K562 (cell line): ENCODE data around the gene COL21A1. TPM values are rescaled to one million over a fixed set of nuclear protein-coding genes. Genes with fewer than 3 reads are reported as not detected.

Experiments used
- ATAC-seq: fragments of 200-7000 bp; cut with Tn5 transposase; 3 replicates; pipeline ENCODE4 v1.9.1; 2020; ENCODE audit warnings: moderate library complexity
- BruUV-seq: library from RNA; stranded (reverse); fragments of 400-500 nt; replicated peaks from 2 replicates; lab custom pipeline; 2021; lab: Mats Ljungman, UMichigan
- CTCF ChIA-PET: fragments of 300-600 bp; formaldehyde crosslinking; extraction: SDS; loops from one replicate; lab custom pipeline; 2021; ENCODE audit warnings: low intra/inter-chr PET ratio; lab: Yijun Ruan, JAX
- POLR2A ChIA-PET: fragments of 300-600, 350-650 bp; sonication (Branson Sonifier 250); formaldehyde crosslinking; extraction: SDS; loops from one replicate; lab custom pipeline; 2021; ENCODE audit warnings: antibody characterized with exemption, inconsistent platforms; lab: Yijun Ruan, JAX
- DNase-seq, 4 experiments: peaks; one replicate each; pipeline versions ENCODE4 v3.0.0 to v3.0.0-alpha.2; 2011 to 2018; ENCODE audit warnings: low spot score in 3 of 4, mixed read lengths in 3 of 4; ENCODE audit errors: extremely low read depth in 1 of 4
- FAIRE-seq: peaks from 2 replicates; lab custom pipeline; 2011; peaks lifted over from hg19 to GRCh38; lab: Jason Lieb, UNC
- H2AFZ ChIP-seq: 2 replicates; pipeline ENCODE4 v1.6.0; 2011; ENCODE audit warnings: low read depth, low read length, control low read depth, inconsistent platforms
- H3K27ac ChIP-seq: fragments of 200-600 bp; 3 replicates; pipeline ENCODE4 v1.8.0; 2011; ENCODE audit warnings: low read depth, mild to moderate bottlenecking, control low read depth, inconsistent platforms, low read length, moderate library complexity, mixed read lengths; ENCODE audit errors: extremely low read depth
- H3K27me3 ChIP-seq, 2 experiments: fragments of 300-600 bp in 1 of 2; 2 replicates in 1 of 2; 3 replicates in 1 of 2; pipeline versions ENCODE4 v1.6.0 to v1.8.0; 2011; ENCODE audit warnings: inconsistent platforms in 2 of 2, low read length in 2 of 2, mild to moderate bottlenecking in 1 of 2, mixed read lengths in 1 of 2, moderate library complexity in 1 of 2; ENCODE audit not compliant: control insufficient read depth in 2 of 2, insufficient read depth in 2 of 2
- H3K36me3 ChIP-seq: fragments of 300-600 bp; 3 replicates; pipeline ENCODE4 v1.8.0; 2011; ENCODE audit warnings: mild to moderate bottlenecking, low read length, inconsistent platforms; ENCODE audit not compliant: control insufficient read depth, insufficient read depth
- H3K4me1 ChIP-seq, 2 experiments: fragments of 200-600 bp in 1 of 2; replicated peaks in 1 of 2; 2 replicates in 1 of 2; 3 replicates in 1 of 2; pipeline versions ENCODE4 v1.5.1 to v1.8.0; 2011; ENCODE audit warnings: inconsistent platforms in 2 of 2, low read length in 2 of 2, mild to moderate bottlenecking in 1 of 2, mixed read lengths in 1 of 2, moderate library complexity in 1 of 2; ENCODE audit not compliant: control insufficient read depth in 2 of 2, insufficient read depth in 2 of 2
- H3K4me2 ChIP-seq: 2 replicates; pipeline ENCODE4 v1.6.1; 2011; ENCODE audit warnings: low read length, control low read depth, inconsistent platforms, mixed read lengths; ENCODE audit not compliant: insufficient read depth
- H3K4me3 ChIP-seq: fragments of 200-600 bp; sonication (generic), shearing (Covaris generic); 2 replicates; pipeline ENCODE4 v1.5.1; 2016; ENCODE audit warnings: control low read depth, inconsistent platforms
- H3K79me2 ChIP-seq: fragments of 200-600 bp; 3 replicates; pipeline ENCODE4 v1.8.0; 2011; ENCODE audit warnings: low read length, inconsistent platforms; ENCODE audit not compliant: control insufficient read depth, insufficient read depth
- H3K9ac ChIP-seq, 2 experiments: 2 replicates each; pipeline versions ENCODE4 v1.6.0 to v1.6.1; 2011; ENCODE audit warnings: low read depth in 2 of 2, low read length in 2 of 2, control low read depth in 1 of 2, inconsistent platforms in 1 of 2, mild to moderate bottlenecking in 1 of 2, mixed read lengths in 1 of 2; ENCODE audit not compliant: insufficient read depth in 1 of 2
- H3K9me1 ChIP-seq: one replicate; pipeline ENCODE4 v1.6.0; 2011; ENCODE audit warnings: inconsistent platforms, mild to moderate bottlenecking, low read length, moderate library complexity; ENCODE audit not compliant: control insufficient read depth, insufficient read depth
- H3K9me3 ChIP-seq: replicated peaks from 2 replicates; pipeline ENCODE4 v1.5.1; 2011; ENCODE audit warnings: low read depth, low read length, inconsistent platforms; ENCODE audit not compliant: control insufficient read depth, insufficient read depth
- H4K20me1 ChIP-seq: replicated peaks from 2 replicates; pipeline ENCODE4 v1.6.1; 2011; ENCODE audit warnings: low read length, inconsistent platforms, mixed read lengths; ENCODE audit not compliant: control insufficient read depth, insufficient read depth
- CTBP1 ChIP-seq: fragments of 450-650 bp; IDR thresholded peaks from 2 replicates; pipeline ENCODE4 v1.6.1; 2016; ENCODE audit warnings: borderline replicate concordance
- FOXK2 ChIP-seq, 2 experiments: fragments of 450-650 bp; IDR thresholded peaks in 1 of 2; conservative IDR thresholded peaks in 1 of 2; 2 replicates each; pipeline ENCODE4 v1.6.1; 2016; ENCODE audit warnings: low read depth in 2 of 2, mild to moderate bottlenecking in 1 of 2
- HMGN3 ChIP-seq: IDR thresholded peaks from 2 replicates; pipeline ENCODE4 v1.6.1; 2011; ENCODE audit warnings: borderline replicate concordance, low read depth, mild to moderate bottlenecking, mixed read lengths, low read length; ENCODE audit not compliant: insufficient read length; ENCODE audit errors: extremely low read depth
- MAFK ChIP-seq: IDR thresholded peaks from 2 replicates; pipeline ENCODE4 v1.6.1; 2011; ENCODE audit warnings: low read length, improper control_type of control experiment
- MIER1 ChIP-seq: fragments of 450-650 bp; IDR thresholded peaks from 2 replicates; pipeline ENCODE4 v1.6.1; 2016; ENCODE audit warnings: antibody characterized with exemption, mild to moderate bottlenecking, low read depth
- MYBL2 ChIP-seq, 2 experiments: fragments of 450-650 bp in 1 of 2; sonication (generic) in 1 of 2; formaldehyde crosslinking in 1 of 2; IDR thresholded peaks; 2 replicates each; pipeline versions ENCODE4 v1.6.1 to v1.8.1; 2017 to 2022; ENCODE audit warnings: borderline replicate concordance in 1 of 2, inconsistent platforms in 1 of 2, low read depth in 1 of 2, mild to moderate bottlenecking in 1 of 2, missing genetic modification reagents in 1 of 2, moderate library complexity in 1 of 2
- NR2C2 ChIP-seq, 2 experiments: fragments of 200-800 bp in 1 of 2; sonication (Bioruptor generic) in 1 of 2; sonication (generic) in 1 of 2; formaldehyde crosslinking in 1 of 2; IDR thresholded peaks; 2 replicates each; pipeline versions ENCODE4 v1.6.1 to v1.8.0; 2016 to 2022; ENCODE audit warnings: mild to moderate bottlenecking in 1 of 2, missing compliant biosample characterization in 1 of 2, missing genetic modification characterization in 1 of 2, missing genetic modification reagents in 1 of 2
- POU5F1 ChIP-seq: fragments of 150-350 bp; IDR thresholded peaks from 2 replicates; pipeline ENCODE4 v1.6.1; 2014; ENCODE audit warnings: borderline replicate concordance, low read length, low read depth, mild to moderate bottlenecking; ENCODE audit not compliant: partially characterized antibody
- SIX5 ChIP-seq, 2 experiments: IDR thresholded peaks; 2 replicates each; pipeline ENCODE4 v1.6.1; 2011; ENCODE audit warnings: low read length in 2 of 2, borderline replicate concordance in 1 of 2, low read depth in 1 of 2, mild to moderate bottlenecking in 1 of 2, moderate library complexity in 1 of 2; ENCODE audit not compliant: insufficient read depth in 1 of 2
- SP2 ChIP-seq: IDR thresholded peaks from 2 replicates; pipeline ENCODE4 v1.6.1; 2011; ENCODE audit warnings: mild to moderate bottlenecking, low read depth, low read length, moderate library complexity; ENCODE audit not compliant: poor library complexity, severe bottlenecking; ENCODE audit errors: extremely low read depth
- XRCC3 ChIP-seq: fragments of 450-650 bp; IDR thresholded peaks from 2 replicates; pipeline ENCODE4 v1.6.1; 2017; ENCODE audit warnings: mild to moderate bottlenecking, moderate library complexity
- ZNF347 ChIP-seq: fragments of 450-650 bp; formaldehyde crosslinking; IDR thresholded peaks from 2 replicates; pipeline ENCODE4 v1.4.0; 2020; ENCODE audit warnings: low read depth, mild to moderate bottlenecking, moderate library complexity
- ZNF76 ChIP-seq: fragments of 250-450 bp; sonication (Bioruptor Pico); IDR thresholded peaks from 2 replicates; pipeline ENCODE4 v1.4.0; 2020; ENCODE audit warnings: mild to moderate bottlenecking, moderate library complexity, borderline replicate concordance
- ZNF830 ChIP-seq: fragments of 250-450 bp; sonication (Bioruptor Pico); IDR thresholded peaks from 2 replicates; pipeline ENCODE4 v1.5.0; 2021; ENCODE audit warnings: mild to moderate bottlenecking
- WGBS: fragments of 100-300 bp; shearing (Covaris generic); methylation state at CpG from one replicate; pipeline ENCODE4 v1.1.6; 2016; ENCODE audit warnings: low coverage, mixed read lengths; ENCODE audit not compliant: insufficient coverage; ENCODE audit errors: missing lambda C conversion rate; 5-methylcytosine and 5-hydroxymethylcytosine counted together
- in situ Hi-C: fragments of 300-500 bp; cut with MboI; formaldehyde crosslinking; loops from 4 replicates; pipeline ENCODE4 v1.15.0; 2018; ENCODE audit warnings: inconsistent platforms, mixed read lengths
- intact Hi-C: fragments of 100-400 bp; cut with micrococcal nuclease; formaldehyde crosslinking; loops from 2 replicates; pipeline ENCODE4 v1.14.2; 2022
- polyA plus RNA-seq, 8 experiments: library from polyadenylated mRNA; depleted of rRNA in 4 of 8; stranded (reverse) in 5 of 8; unstranded in 3 of 8; fragments of >200 nt; fragmentation: Nextera tagmentation in 2 of 8; fragmentation: Illumina TruSeq in 1 of 8; extraction: Ambion mirVana in 2 of 8; extraction: Trizol in 1 of 8; gene quantifications; 2 replicates each; pipeline versions ENCODE4 v1.2.1 to v1.2.3, GENCODE V29; 2011 to 2014; ENCODE audit warnings: inconsistent platforms in 1 of 8, missing spikeins in 1 of 8
- total RNA-seq, 7 experiments: library from RNA; depleted of rRNA in 6 of 7; stranded (reverse); fragments of >200 nt in 6 of 7; fragmentation: Illumina TruSeq in 2 of 7; extraction: Trizol in 2 of 7; gene quantifications; 2 replicates each; pipeline versions ENCODE4 v1.2.1 to v1.2.3, GENCODE V29; 2011 to 2021; ENCODE audit warnings: low replicate concordance in 1 of 7
- TF ChIP-seq, protein P1 (sequence below): fragments of 450-650 bp; IDR thresholded peaks from 2 replicates; pipeline ENCODE4 v1.6.1; 2016; ENCODE audit warnings: antibody characterized with exemption
- TF ChIP-seq, protein P2 (sequence below): sonication (generic); formaldehyde crosslinking; IDR thresholded peaks from 2 replicates; pipeline ENCODE4 v1.8.1; 2023; ENCODE audit warnings: mild to moderate bottlenecking, missing genetic modification reagents

Gene COL21A1
- total and polyA plus RNA-seq, 9 of the 15 experiments (the other 6 are each of a cell fraction or from before 2014, with no cell fraction given) = 0.03 to 0.76 (median 0.25) TPM

DNA sequence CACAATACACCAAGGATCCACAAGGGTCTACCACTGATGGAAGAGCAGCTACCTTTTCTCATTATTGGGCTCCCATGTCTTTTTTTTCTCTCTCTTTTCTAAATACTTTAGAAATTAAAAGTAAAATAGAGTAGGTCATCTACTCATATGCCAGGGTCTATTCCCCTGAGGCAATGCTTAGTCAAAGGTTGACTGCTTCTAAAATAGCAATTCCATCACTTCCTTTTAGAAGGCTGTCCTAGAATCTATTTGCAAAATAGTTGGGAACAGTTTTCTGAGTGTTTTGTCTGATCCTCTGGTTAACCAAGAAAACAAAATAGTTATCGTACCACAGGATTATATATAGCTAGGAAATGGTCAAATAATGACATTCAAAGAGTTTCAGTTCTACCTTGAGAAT, 174.1 kb downstream of the COL21A1 start:
- no peak overlapping the region for H3K4me2 ChIP-seq
- no peak for ATAC-seq
- TF ChIP-seq MAFK (no peak), POU5F1 (no peak), ZNF830 (CRISPR knock-in tag) (no peak), FOXK2 (conservative IDR thresholded peaks at IDR 0.05 in 1 of 2, IDR thresholded peaks at IDR 0.05 in 1 of 2; ENCODE audit: low read depth in 2 of 2) (no peak), MIER1 (no peak), HMGN3 (no peak), SP2 (no peak), SIX5 (IDR thresholded peaks at IDR 0.05; ENCODE audit: borderline replicate concordance in 1 of 2, insufficient read depth in 1 of 2, low read depth in 1 of 2, low read length in 2 of 2) (no peak), ZNF347 (no peak), CTBP1 (no peak), XRCC3 (no peak), ZNF76 (CRISPR knock-in tag) (no peak), NR2C2 (CRISPR knock-in tag; IDR thresholded peaks at IDR 0.05) (no peak), NR2C2 (tag; IDR thresholded peaks at IDR 0.05) (no peak), MYBL2 (IDR thresholded peaks at IDR 0.05; ENCODE audit: low read depth) (no peak), MYBL2 (CRISPR knock-in tag; IDR thresholded peaks at IDR 0.05; ENCODE audit: borderline replicate concordance) (no peak)
- TF ChIP-seq, protein P1, sequence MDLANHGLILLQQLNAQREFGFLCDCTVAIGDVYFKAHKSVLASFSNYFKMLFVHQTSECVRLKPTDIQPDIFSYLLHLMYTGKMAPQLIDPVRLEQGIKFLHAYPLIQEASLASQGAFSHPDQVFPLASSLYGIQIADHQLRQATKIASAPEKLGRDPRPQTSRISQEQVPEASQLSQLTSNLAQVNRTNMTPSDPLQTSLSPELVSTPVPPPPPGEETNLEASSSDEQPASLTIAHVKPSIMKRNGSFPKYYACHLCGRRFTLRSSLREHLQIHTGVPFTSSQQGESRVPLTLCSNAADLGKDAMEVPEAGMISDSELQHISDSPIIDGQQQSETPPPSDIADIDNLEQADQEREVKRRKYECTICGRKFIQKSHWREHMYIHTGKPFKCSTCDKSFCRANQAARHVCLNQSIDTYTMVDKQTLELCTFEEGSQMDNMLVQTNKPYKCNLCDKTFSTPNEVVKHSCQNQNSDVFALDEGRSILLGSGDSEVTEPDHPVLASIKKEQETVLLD = no peak
- TF ChIP-seq, protein P2, sequence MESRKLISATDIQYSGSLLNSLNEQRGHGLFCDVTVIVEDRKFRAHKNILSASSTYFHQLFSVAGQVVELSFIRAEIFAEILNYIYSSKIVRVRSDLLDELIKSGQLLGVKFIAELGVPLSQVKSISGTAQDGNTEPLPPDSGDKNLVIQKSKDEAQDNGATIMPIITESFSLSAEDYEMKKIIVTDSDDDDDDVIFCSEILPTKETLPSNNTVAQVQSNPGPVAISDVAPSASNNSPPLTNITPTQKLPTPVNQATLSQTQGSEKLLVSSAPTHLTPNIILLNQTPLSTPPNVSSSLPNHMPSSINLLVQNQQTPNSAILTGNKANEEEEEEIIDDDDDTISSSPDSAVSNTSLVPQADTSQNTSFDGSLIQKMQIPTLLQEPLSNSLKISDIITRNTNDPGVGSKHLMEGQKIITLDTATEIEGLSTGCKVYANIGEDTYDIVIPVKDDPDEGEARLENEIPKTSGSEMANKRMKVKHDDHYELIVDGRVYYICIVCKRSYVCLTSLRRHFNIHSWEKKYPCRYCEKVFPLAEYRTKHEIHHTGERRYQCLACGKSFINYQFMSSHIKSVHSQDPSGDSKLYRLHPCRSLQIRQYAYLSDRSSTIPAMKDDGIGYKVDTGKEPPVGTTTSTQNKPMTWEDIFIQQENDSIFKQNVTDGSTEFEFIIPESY (CRISPR knock-in tag) = no peak
- CTCF ChIA-PET = no interaction called here
- no peak for DNase-seq
- POLR2A ChIA-PET = no interaction called here
- H3K4me3 ChIP-seq = no peak overlapping the region
- no peaks in the 10 kb centered on the region for H3K9me3 ChIP-seq
- no peaks in the 10 kb centered on the region for H3K9me1 ChIP-seq
- no peaks in the 10 kb centered on the region for H3K79me2 ChIP-seq
- 0% methylated on average over 1 of the region's 1 CpG for WGBS
- FAIRE-seq = no peak
- BruUV-seq = no TSS peak
- H3K36me3 ChIP-seq = no peaks in the 10 kb centered on the region
- intact Hi-C loops (no loop called here), in situ Hi-C loops (no loop called here)
- H4K20me1 ChIP-seq = no peaks in the 10 kb centered on the region
- H3K27me3 ChIP-seq = no peaks in the 10 kb centered on the region
- H2AFZ ChIP-seq = no peak overlapping the region
- no peak overlapping the region for H3K9ac ChIP-seq
- no peaks in the 10 kb centered on the region for H3K4me1 ChIP-seq
- H3K27ac ChIP-seq = no peak overlapping the region
